Measurements from ENCODE around the gene XYLB. TPM values are rescaled to one million over a fixed set of nuclear protein-coding genes. Genes with fewer than 3 reads are reported as not detected.
"Not testable (repeated sequence)": the region's sequence is repeated elsewhere in the genome, so short reads cannot be mapped to it uniquely, and the experiment has no call there.

The XYLB gene
- total RNA-seq (2014; rRNA removed; shearing (Covaris generic)) = 7.0 and 7.2 TPM in 2 replicates
- 5.3 and 6.7 TPM in 2 replicates for total RNA-seq (2022)
- Bru-seq, nascent RNA = percentile 52 among the genes with signal in this experiment
- percentile 50 among the genes with signal in this experiment for BruChase-seq, experiment 1, labeled RNA remaining after a 6-hour chase
- percentile 53 among the genes with signal in this experiment for BruChase-seq, experiment 2, labeled RNA remaining after a 2-hour chase
- long read RNA-seq, partial matches to known transcripts = 12 of 24 reads
- long read RNA-seq, other reads (novel, unspliced or antisense) = 8 of 24 reads

GRCh38 chr3:38346587-38347410 is at the start of gene XYLB:
Gene XYLB, plus strand, starts transcription at chr3:38346785. Its CDS starts 84 bp downstream, at chr3:38346869.
- Histone ChIP-seq H3K4me3 (ENCODE audit: low read depth, low read length, poor library complexity, severe bottlenecking) (peak within 1 kb of the TSS; percentile 70), H3K9me2 (ENCODE audit: insufficient read depth, low read length) (no peaks in the 10 kb centered on the region), H3K4me1 (ENCODE audit: insufficient read depth, low read length, poor library complexity, severe bottlenecking) (peaks cover 10% of the 10 kb centered on the region), H3K36me3 (ENCODE audit: insufficient read depth, low read length) (peaks cover 4% of the 10 kb centered on the region), H4K20me1 (ENCODE audit: insufficient read depth, low read length) (no peaks in the 10 kb centered on the region), H3K4me2 (ENCODE audit: low read length) (peak within 1 kb of the TSS; percentile 96), H3K79me2 (ENCODE audit: insufficient read depth, low read depth, low read length) (no peaks in the 10 kb centered on the region), H2AFZ (ENCODE audit: low read length) (peak within 1 kb of the TSS; percentile 90), H3K9me3 (ENCODE audit: low read length) (no peaks in the 10 kb centered on the region), H3K27ac (ENCODE audit: low read depth, low read length, poor library complexity, severe bottlenecking) (no peak within 1 kb of the TSS)
- POLR2A ChIA-PET = no interaction called here
- CTCF ChIA-PET (ENCODE audit: unreplicated experiment) = no interaction called here
- peak; percentile 86 for DNase-seq (ENCODE audit: low spot score)
- intact Hi-C loops (cut with micrococcal nuclease; ENCODE audit: unreplicated experiment) = loop anchor here (1.0 to 5.0 kb wide), 2 partner anchors 134 to 229 kb away; no protein-coding TSS in a partner anchor
- BruUV-seq (replicated peaks) = no TSS peak
- TF ChIP-seq EZH2phosphoT487 (IDR thresholded peaks at IDR 0.05; ENCODE audit: borderline replicate concordance, low read depth, low read length) = no peak
- TF ChIP-seq, protein P1, sequence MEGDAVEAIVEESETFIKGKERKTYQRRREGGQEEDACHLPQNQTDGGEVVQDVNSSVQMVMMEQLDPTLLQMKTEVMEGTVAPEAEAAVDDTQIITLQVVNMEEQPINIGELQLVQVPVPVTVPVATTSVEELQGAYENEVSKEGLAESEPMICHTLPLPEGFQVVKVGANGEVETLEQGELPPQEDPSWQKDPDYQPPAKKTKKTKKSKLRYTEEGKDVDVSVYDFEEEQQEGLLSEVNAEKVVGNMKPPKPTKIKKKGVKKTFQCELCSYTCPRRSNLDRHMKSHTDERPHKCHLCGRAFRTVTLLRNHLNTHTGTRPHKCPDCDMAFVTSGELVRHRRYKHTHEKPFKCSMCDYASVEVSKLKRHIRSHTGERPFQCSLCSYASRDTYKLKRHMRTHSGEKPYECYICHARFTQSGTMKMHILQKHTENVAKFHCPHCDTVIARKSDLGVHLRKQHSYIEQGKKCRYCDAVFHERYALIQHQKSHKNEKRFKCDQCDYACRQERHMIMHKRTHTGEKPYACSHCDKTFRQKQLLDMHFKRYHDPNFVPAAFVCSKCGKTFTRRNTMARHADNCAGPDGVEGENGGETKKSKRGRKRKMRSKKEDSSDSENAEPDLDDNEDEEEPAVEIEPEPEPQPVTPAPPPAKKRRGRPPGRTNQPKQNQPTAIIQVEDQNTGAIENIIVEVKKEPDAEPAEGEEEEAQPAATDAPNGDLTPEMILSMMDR (conservative IDR thresholded peaks at IDR 0.05; ENCODE audit: low read length) = peak; percentile 75

DNA sequence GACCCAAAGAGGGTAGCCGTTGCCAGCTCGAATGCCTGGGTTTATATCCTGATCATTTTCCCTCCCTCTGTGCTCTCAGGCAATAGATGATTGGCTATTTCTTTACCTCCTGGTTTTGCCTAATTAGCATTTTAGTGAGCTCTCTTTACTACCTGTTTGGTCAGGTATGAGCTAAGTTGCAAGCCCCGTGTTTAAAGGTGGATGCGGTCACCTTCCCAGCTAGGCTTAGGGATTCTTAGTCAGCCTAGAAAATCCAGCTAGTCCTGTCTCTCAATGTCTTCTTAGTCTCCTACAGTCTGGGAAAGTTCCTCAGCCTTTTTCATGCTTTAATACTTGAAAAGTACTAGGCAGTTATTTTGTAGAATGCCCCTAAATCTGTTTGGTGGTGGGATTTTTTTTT is 49.5 kb upstream of the XYLB start:
- H3K4me1 ChIP-seq (ENCODE audit: insufficient read depth, low read length, poor library complexity, severe bottlenecking); H2AFZ ChIP-seq (ENCODE audit: low read length); H3K9me3 ChIP-seq (ENCODE audit: low read length); H3K79me2 ChIP-seq (ENCODE audit: insufficient read depth, low read depth, low read length); DNase-seq (ENCODE audit: low spot score); H3K36me3 ChIP-seq (ENCODE audit: insufficient read depth, low read length); H3K27ac ChIP-seq (ENCODE audit: low read depth, low read length, poor library complexity, severe bottlenecking); H3K4me3 ChIP-seq (ENCODE audit: low read depth, low read length, poor library complexity, severe bottlenecking); CTCF ChIA-PET (ENCODE audit: unreplicated experiment); H4K20me1 ChIP-seq (ENCODE audit: insufficient read depth, low read length); BruUV-seq (replicated peaks); H3K4me2 ChIP-seq (ENCODE audit: low read length); H3K9me2 ChIP-seq (ENCODE audit: insufficient read depth, low read length): not testable (repeated sequence)
- POLR2A ChIA-PET = interaction anchor here (0.6 kb wide), 1 partner anchor 28 kb away, joined by 3 read pairs; no protein-coding TSS in a partner anchor
- intact Hi-C loops (cut with micrococcal nuclease; ENCODE audit: unreplicated experiment) = loop anchor here (5.0 kb wide), 1 partner anchor 325 kb away; no protein-coding TSS in a partner anchor

GRCh38 chr3:38297537-38297936 is 49.0 kb upstream of the XYLB start:
- no peaks in the 10 kb centered on the region for H3K9me3 ChIP-seq (ENCODE audit: low read length)
- no peaks in the 10 kb centered on the region for H3K36me3 ChIP-seq (ENCODE audit: insufficient read depth, low read length)
- TF ChIP-seq, protein P1 (conservative IDR thresholded peaks at IDR 0.05; ENCODE audit: low read length) = no peak
- no peak for TF ChIP-seq EZH2phosphoT487 (IDR thresholded peaks at IDR 0.05; ENCODE audit: borderline replicate concordance, low read depth, low read length)
- POLR2A ChIA-PET = interaction anchor here (0.6 kb wide), 1 partner anchor 29 kb away, joined by 3 read pairs; no protein-coding TSS in a partner anchor
- H3K4me3 ChIP-seq (ENCODE audit: low read depth, low read length, poor library complexity, severe bottlenecking) = no peak overlapping the region
- H3K27ac ChIP-seq (ENCODE audit: low read depth, low read length, poor library complexity, severe bottlenecking) = no peak overlapping the region
- no peak overlapping the region for H2AFZ ChIP-seq (ENCODE audit: low read length)
- intact Hi-C loops (cut with micrococcal nuclease; ENCODE audit: unreplicated experiment) = loop anchor here (5.0 kb wide), 1 partner anchor 325 kb away; no protein-coding TSS in a partner anchor
- no peaks in the 10 kb centered on the region for H3K9me2 ChIP-seq (ENCODE audit: insufficient read depth, low read length)
- no peak overlapping the region for H3K4me2 ChIP-seq (ENCODE audit: low read length)
- no peaks in the 10 kb centered on the region for H3K4me1 ChIP-seq (ENCODE audit: insufficient read depth, low read length, poor library complexity, severe bottlenecking)
- CTCF ChIA-PET (ENCODE audit: unreplicated experiment) = no interaction called here
- BruUV-seq (replicated peaks) = no TSS peak
- no peaks in the 10 kb centered on the region for H4K20me1 ChIP-seq (ENCODE audit: insufficient read depth, low read length)
- no peak for DNase-seq (ENCODE audit: low spot score)
- no peaks in the 10 kb centered on the region for H3K79me2 ChIP-seq (ENCODE audit: insufficient read depth, low read depth, low read length)

Measured in OCI-LY7 (cell line).